GM10847 (cell line): Measurements from ENCODE around the gene HAPLN3.

ENCODE experiments used
- POLR2A ChIP-seq: IDR thresholded peaks from 2 replicates; pipeline ENCODE4 v1.6.1; 2011; ENCODE audit not compliant: insufficient read length; ENCODE audit errors: extremely low read depth

The HAPLN3 gene

GRCh38 chr15:88849376-88850072 is 45.8 kb downstream of the HAPLN3 start:
- TF ChIP-seq POLR2A: no peak

- no peak for TF ChIP-seq POLR2A
These were observed 47.1 kb downstream of the HAPLN3 start for GRCh38 chr15:88848203-88848602.

- no peak for TF ChIP-seq POLR2A
These were observed 48.2 kb downstream of the HAPLN3 start for GRCh38 chr15:88847144-88847543.

- TF ChIP-seq POLR2A: no peak
These were observed 49.7 kb downstream of the HAPLN3 start for GRCh38 chr15:88845616-88846015.

GRCh38 chr15:88844749-88845386 is 50.5 kb downstream of the HAPLN3 start:
- TF ChIP-seq POLR2A: no peak

- TF ChIP-seq POLR2A: no peak
These were observed 52.0 kb downstream of the HAPLN3 start for GRCh38 chr15:88843334-88843733.

- TF ChIP-seq POLR2A: no peak
These were observed 53.2 kb downstream of the HAPLN3 start for GRCh38 chr15:88842156-88842555.

DNA sequence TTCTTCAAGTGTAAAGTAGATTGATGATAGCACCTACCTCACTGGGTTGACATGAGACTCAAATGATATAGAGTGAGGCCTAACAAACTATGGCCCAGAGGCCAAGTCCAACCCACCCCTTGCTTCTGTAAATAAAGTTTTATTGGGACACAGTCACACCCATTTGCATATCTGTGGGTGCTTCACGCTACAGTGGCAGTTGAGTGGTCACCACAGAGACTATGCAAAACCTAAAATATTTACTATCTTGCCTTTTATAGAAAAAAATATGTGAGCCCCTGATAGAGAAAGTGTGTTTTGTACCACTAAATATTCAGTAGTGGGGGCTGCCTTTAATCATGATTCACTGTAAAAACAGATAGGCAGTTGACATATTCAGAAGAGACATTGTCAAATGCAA is 54.1 kb downstream of the HAPLN3 start:
- no peak for TF ChIP-seq POLR2A

GRCh38 chr15:88839961-88840360 is 55.4 kb downstream of the HAPLN3 start:
- TF ChIP-seq POLR2A: no peak

- no peak for TF ChIP-seq POLR2A
These were observed 56.2 kb downstream of the HAPLN3 start for GRCh38 chr15:88839146-88839545.

DNA sequence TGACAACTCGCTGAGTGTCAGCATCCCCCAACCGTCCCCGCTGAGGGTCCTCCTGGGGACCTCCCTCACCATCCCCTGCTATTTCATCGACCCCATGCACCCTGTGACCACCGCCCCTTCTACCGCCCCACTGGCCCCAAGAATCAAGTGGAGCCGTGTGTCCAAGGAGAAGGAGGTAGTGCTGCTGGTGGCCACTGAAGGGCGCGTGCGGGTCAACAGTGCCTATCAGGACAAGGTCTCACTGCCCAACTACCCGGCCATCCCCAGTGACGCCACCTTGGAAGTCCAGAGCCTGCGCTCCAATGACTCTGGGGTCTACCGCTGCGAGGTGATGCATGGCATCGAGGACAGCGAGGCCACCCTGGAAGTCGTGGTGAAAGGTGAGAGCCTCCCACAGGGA is 56.7 kb downstream of the HAPLN3 start:
- no peak for TF ChIP-seq POLR2A

DNA sequence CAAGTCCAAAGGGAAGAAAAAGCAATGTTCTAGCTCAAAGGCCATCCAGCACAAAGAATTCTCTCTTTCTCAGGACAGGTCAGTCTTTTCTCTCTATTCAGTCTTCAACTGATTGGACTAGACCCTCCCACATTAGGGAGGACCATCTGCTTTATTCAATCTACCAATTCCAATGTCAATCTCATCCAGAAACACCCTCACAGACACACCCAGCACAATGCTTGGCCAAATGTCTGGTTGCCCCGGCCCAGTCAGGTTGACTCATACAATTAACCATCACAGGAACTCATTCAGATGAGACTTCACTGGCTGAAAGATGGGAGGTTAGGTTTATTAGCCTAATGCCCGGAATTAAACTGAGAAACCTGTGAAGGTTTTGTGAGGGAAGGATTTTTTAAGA is 59.7 kb downstream of the HAPLN3 start:
- no peak for TF ChIP-seq POLR2A

DNA sequence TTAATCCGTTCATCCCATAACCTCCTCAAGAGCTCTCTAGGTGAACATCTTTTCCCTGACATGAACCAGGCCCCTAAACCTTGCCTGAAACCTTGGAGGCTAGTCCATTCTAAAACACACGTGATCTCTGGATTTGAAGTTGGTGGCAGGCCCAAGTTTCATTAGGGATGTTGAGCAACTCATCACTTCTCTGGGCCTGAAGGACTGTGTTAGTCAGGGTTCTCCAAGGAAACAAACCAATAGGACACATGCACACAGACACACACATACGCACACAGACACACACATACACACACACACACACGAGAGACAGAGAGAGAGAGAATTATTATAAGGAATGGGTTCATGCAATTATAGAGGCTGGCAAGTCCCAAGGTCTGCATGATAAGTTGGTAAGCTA is 60.2 kb downstream of the HAPLN3 start:
- no peak for TF ChIP-seq POLR2A

DNA sequence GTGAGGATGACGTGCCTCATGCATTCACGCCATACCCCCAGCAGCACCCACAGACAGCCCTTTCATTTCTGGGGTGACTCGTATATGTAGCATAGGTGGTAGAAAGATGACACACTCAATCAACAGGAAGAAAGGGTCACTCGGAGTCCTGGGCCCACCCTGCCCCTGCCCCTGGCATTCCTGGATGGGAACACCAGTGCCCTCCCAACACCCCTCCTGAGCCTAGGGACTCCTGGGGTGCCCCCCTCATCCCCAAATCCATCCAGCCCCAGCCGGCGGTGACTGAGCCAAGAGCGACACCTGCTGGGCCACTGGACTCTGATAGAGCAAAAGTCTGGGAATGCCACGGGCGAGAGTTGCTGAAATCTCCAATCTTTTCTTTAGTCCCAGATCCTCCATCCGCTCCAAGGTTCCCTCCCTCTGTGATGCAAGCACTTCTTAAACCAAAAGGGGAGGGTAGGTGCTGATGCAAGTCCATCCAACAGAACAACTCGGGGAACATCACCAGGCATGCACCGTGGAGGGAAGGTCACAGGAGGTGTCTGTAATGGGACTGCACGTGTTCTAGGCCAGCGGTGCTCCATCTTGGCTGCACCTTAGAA is 61.0 kb downstream of the HAPLN3 start:
- TF ChIP-seq POLR2A: no peak

DNA sequence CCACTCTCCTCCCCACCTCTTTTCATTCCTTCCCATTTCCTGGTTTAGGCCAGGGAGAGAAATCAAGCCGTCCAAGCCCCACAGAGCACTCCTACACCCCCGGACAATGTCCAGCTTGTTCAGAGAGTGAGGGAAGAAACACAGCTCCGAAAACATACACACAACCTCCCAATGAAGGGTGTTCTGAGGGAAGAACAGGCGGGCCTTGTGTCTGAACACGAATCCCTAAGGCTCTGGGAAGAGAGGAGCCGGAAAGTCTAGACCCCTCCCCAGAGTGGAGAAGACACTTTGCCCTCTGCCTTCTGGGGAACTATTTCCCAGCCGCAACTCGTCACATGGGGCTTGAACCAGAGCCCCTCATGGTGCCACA is 61.6 kb downstream of the HAPLN3 start:
- TF ChIP-seq POLR2A: no peak
